Stimulated activated CD8-positive, alpha-beta memory T cell treated with anti-CD3 and anti-CD28 coated beads, Interleukin-15, amount 100 ng/mL, for 24 hours (primary cell): ENCODE results near the gene ARHGAP42.

Source experiments
- DNase-seq: peaks from one replicate; pipeline ENCODE4 v3.0.0-alpha.2; 2020; ENCODE audit warnings: low read depth

Gene ARHGAP42

GRCh38 chr11:100759856-100760255 is 72.8 kb downstream of the ARHGAP42 start:
- no peak for DNase-seq

- DNase-seq: no peak
These were observed 73.7 kb downstream of the ARHGAP42 start for GRCh38 chr11:100760744-100761143.

- DNase-seq: no peak
These were observed 74.8 kb downstream of the ARHGAP42 start for GRCh38 chr11:100761841-100762240.

GRCh38 chr11:100766764-100767163 is 79.7 kb downstream of the ARHGAP42 start:
- no peak for DNase-seq

GRCh38 chr11:100769165-100769564 is 82.1 kb downstream of the ARHGAP42 start:
- DNase-seq: no peak

GRCh38 chr11:100769617-100770016 is 82.5 kb downstream of the ARHGAP42 start:
- DNase-seq: no peak

- DNase-seq: no peak
These were observed 87.0 kb downstream of the ARHGAP42 start for GRCh38 chr11:100774132-100774531.

GRCh38 chr11:100774859-100775258 is 87.8 kb downstream of the ARHGAP42 start:
- DNase-seq: no peak

GRCh38 chr11:100776212-100776896 is 89.3 kb downstream of the ARHGAP42 start:
- DNase-seq: no peak

GRCh38 chr11:100777103-100777502 is 90.0 kb downstream of the ARHGAP42 start:
- DNase-seq: no peak

- DNase-seq: no peak
These were observed 90.6 kb downstream of the ARHGAP42 start for GRCh38 chr11:100777736-100778135.

- DNase-seq: no peak
These were observed 91.2 kb downstream of the ARHGAP42 start for GRCh38 chr11:100778166-100778785.

GRCh38 chr11:100780470-100780869 is 93.4 kb downstream of the ARHGAP42 start:
- no peak for DNase-seq

GRCh38 chr11:100785148-100785983 is 98.3 kb downstream of the ARHGAP42 start:
- DNase-seq: no peak

GRCh38 chr11:100788561-100789295 is 101.6 kb downstream of the ARHGAP42 start:
- DNase-seq: no peak

- no peak for DNase-seq
These were observed 102.4 kb downstream of the ARHGAP42 start for GRCh38 chr11:100789500-100789899.

- DNase-seq: no peak
These were observed 103.0 kb downstream of the ARHGAP42 start for GRCh38 chr11:100790073-100790472.

- no peak for DNase-seq
These were observed 104.0 kb downstream of the ARHGAP42 start for GRCh38 chr11:100791103-100791502.

- no peak for DNase-seq
These were observed 104.8 kb downstream of the ARHGAP42 start for GRCh38 chr11:100791860-100792259.

- no peak for DNase-seq
These were observed 106.4 kb downstream of the ARHGAP42 start for GRCh38 chr11:100793525-100793924.

- DNase-seq: no peak
These were observed 107.4 kb downstream of the ARHGAP42 start for GRCh38 chr11:100794446-100794845.

- no peak for DNase-seq
These were observed 112.4 kb downstream of the ARHGAP42 start for GRCh38 chr11:100799445-100799844.
